HG02678 (cell line): ENCODE measurements around the gene SLC17A8.
"Not testable (repeated sequence)": the region's sequence is repeated elsewhere in the genome, so short reads cannot be mapped to it uniquely, and the experiment has no call there.

Experiments used
- ATAC-seq: cut with Tn5 transposase; IDR thresholded peaks from one replicate; pipeline ENCODE4 v1.9.1; 2021; ENCODE audit warnings: mild to moderate bottlenecking, moderate library complexity; ENCODE audit not compliant: unreplicated experiment

SLC17A8 gene

DNA sequence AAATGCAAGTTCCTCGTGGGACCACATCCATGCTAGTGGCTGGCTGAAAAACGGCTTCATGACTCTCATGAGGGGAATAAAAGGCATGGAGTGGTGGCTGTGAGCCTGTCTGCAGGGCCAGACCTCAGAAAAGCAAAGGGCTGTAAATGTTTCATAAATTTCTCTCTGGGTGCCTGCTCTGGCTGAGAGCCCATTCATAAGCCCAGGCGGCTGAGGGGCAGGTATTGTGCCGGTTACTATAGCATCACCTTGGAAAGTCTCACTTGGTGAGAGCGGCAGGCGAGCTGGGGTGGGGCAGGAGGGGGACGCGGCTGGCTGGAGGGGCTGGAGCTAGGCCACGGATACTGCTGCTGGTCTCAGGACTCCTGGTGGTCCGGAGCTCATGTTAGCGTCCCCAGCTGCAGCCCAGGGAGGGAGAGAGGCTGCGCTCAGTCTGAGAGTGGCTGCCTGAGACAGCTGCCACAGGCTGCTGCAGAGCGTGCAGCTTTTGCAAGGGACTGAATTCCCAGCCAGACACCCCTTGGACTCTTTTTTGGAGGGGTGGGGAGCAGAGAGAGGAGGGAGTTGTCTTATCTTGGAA, at the start of gene SLC17A8:
Gene SLC17A8, plus strand, starts transcription at position 431 of the 580 bp plus-strand sequence. CDS start 318 bp downstream, outside the sequence.
- ATAC-seq = no peak

DNA sequence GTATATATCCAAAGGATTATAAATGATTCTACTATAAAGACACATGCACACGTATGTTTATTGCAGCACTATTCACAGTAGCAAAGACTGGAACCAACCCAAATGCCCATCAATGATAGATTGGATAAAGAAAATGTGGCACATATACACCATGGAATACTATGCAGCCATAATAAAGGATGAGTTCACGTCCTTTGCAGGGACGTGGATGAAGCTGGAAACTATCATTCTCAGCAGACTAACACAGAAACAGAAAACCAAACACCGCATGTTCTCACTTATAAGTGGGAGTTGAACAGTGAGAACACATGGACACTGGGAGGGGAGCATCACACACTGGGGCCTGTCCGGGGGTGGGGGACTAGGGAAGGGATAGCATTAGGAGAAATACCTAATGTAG, 48.7 kb upstream of the SLC17A8 start:
- ATAC-seq = not testable (repeated sequence)

DNA sequence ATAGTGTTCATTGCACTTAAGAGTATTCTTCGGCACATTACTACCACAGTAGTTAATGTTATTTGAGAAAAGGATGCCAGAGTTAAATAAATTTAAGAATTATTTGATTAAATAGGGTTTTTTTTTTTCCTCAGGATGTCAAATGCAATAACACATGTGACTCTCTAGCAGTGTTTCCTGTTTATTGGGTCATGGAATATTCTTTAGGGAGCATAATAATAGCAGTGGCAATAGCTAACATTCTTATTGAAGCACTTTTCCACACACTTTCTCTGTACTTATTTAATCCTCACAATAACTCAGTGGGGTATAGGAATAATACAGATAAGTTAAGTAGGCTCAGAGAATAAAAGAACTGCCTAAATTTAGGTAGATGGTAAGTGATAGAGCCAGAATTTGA, 45.6 kb upstream of the SLC17A8 start:
- ATAC-seq = no peak

DNA sequence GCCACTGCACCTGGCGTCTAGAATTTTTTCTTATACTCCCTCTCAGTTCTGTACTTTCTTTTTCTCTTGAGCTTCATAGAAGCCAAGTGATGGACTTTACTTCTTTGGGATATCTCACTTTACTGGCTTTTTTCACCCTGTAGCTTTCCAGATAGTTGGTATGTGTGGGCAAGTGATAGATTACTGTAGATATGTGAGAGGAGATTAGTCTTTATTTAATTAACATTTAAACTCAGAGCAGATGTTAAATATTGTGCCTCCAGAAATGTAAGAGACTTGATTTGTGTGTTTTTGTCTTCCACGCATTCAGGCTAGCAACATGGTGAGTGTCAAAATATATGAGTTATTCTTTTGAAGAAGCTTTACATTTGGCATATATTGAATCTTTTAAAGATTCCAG, 39.5 kb upstream of the SLC17A8 start:
- no peak for ATAC-seq

DNA sequence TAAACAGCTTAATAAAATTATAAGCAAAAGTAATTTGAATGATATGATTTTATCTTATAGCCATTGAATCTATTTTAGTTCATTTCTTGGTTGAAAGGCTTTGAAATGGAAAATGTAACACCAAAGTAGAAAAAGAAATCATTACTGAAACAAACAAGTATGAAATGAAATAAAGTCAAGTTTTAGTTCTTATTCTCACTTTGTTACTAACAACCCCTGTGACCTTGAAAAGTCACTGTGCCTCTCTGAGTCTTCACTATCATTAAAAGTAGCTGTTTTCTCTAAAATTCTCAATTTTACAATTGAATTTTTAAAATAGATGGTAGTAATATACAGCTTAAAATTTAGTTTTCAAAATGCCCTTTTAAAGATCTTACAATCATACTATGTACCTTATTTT, 32.4 kb upstream of the SLC17A8 start:
- peak; percentile 61 for ATAC-seq

DNA sequence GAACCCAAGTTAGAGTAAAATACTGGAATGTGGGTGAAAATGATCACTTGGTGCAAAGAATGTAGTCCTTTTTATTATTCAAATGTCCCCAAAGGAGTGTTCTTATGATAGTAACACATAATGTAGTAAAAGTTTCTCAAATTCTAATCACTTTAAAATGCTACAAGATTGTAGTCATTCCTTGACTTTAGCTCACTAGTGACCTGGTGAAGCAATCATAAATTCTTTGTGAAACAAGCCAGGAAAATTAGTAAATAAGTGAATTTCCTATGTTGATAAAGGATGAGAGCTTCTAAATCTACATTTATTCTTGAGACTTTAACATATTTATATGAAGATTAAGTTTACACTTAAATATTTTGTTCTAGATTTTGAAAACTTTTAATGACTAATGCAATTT, 30.7 kb upstream of the SLC17A8 start:
- ATAC-seq = no peak

DNA sequence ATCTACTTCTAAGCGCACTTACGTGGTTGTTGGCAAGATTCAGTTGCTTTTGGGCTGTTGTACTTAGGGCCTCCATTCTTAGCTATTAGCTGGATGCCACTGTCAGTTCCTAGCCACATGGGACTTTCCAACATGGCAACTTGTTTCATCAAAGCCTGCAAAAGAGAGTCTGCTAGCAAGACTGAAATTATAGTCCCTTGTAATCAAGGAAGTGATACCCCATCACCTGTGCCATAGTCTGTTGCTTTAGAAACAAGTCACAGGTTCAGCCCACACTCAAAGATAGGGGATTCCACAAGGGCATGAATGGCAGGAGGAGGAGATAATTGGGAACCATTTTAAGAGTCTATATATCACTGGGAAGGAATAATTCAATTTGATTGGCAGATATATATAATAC, 27.1 kb upstream of the SLC17A8 start:
- ATAC-seq = peak; percentile 96

DNA sequence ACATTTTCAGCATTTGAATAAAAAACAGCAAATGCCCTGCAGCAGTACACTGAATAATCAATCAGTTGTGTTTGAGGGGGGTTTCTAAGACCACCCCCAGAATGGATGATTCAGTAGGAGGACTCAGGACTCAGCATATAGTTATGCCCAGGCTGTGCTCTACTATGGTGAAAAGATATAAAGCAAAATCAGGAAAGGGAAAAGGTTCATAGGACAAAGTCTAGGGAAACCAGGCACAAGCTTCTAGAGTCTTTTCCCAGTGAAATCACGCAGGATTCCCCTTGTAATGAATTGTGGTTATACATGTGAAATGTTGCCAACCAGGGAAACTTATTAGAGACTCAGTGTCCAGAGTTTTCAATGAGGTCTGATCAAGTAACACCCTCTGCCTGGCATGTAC, 25.0 kb upstream of the SLC17A8 start:
- ATAC-seq = no peak

DNA sequence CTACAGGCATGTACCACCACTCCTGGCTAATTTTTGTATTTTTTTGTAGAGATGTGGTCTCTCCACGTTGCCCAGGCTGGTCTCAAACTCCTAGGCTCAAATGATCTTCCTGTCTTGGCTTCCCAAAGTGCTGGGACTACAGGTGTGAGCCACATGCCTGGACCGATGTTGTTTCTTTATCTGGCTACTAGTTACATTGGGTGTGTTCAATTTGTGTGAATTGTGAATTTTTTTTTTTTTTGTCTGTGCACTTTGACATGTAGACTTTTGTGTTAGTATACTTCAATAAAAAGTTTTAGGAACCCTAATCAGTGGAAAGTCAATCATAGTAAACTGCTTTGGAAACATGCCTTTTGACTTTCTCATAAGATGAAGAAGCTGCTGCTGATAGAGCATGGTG, 24.0 kb upstream of the SLC17A8 start:
- ATAC-seq = no peak

DNA sequence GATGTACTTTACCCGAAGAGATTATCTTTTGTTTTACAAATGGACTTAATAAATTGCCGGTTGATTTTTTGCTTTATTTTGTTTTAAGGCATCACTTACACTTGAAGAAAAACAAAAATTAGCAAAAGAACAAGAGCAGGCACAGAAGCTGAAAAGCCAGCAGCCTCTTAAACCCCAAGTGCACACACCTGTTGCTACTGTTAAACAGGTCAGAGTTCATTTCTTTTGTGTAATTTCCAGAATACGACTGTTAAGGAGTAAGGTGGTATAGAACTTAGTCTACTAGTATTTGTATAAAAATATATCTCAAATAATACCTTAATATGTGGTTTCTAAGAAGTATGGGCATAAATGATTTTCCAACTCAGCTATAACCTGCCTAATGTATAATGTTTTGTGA, 19.6 kb upstream of the SLC17A8 start:
- no peak for ATAC-seq

DNA sequence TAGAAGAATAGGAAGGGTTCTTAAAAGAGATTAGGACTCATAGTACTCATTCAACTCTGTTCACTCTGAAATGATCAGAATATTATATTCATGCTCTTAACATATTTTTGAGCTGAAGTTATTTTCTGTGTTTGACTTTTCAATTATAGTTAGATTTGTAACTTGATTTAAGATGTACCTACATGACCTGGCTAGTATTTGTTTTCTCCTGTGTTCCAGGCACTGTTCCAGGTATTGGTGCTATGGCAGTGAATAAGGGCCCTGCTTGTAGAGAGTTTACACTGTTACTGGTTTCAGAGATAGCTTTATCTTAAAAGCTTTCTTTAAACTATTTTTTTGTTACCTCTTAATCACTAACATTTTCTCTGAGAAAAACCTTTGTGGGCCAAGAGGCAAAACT, 19.1 kb upstream of the SLC17A8 start:
- ATAC-seq = no peak

DNA sequence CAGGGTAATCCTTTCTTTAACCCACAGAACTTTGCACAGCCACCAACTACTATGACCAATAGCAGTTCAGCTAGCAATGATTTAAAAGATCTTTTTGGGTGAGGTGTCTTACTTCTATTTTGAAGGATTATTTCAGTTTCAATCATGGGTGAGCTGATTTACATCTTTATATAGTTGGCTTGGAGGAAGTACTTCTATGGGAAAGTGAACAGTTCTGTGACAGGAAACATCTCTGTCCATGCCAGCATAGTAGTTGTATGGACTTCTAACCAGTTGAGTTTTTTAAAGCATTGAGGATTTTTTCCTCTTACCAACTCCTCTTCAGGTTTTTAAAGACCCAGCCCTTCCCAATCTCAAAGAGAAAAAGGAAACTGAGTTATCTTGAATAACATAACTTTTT, 17.8 kb upstream of the SLC17A8 start:
- no peak for ATAC-seq

DNA sequence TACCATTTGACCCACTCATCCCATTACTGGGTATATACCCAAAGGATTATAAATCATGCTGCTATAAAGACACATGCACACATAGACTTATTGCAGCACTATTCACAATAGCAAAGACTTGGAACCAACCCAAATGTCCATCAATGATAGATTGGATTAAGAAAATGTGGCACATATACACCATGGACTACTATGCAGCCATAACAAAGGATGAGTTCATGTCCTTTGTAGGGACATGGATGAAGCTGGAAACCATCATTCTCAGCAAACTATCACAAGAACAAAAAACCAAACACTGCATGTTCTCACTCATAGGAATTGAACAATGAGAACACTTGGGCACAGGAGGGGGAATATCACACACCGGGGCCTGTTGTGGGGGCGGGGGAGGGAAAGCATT, 14.0 kb upstream of the SLC17A8 start:
- ATAC-seq = not testable (repeated sequence)

DNA sequence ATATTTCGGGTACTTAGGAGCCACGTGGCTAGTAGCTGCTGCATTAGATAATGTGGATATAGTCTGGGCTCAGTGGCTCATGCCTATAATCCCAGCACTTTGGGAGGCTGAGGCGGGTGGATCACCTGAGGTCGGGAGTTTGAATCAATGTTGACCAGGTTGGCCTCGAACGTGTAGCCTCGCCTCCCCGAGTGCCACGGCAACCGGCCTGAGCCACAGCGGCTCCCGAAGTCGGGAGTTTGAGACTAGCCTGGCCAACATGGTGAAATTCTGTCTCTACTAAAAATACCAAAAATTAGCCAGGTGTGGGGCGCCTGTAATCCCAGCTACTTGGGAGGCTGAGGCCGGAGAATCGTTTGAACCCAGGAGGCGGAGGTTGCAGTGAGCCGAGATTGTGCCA, 12.5 kb upstream of the SLC17A8 start:
- ATAC-seq = not testable (repeated sequence)

DNA sequence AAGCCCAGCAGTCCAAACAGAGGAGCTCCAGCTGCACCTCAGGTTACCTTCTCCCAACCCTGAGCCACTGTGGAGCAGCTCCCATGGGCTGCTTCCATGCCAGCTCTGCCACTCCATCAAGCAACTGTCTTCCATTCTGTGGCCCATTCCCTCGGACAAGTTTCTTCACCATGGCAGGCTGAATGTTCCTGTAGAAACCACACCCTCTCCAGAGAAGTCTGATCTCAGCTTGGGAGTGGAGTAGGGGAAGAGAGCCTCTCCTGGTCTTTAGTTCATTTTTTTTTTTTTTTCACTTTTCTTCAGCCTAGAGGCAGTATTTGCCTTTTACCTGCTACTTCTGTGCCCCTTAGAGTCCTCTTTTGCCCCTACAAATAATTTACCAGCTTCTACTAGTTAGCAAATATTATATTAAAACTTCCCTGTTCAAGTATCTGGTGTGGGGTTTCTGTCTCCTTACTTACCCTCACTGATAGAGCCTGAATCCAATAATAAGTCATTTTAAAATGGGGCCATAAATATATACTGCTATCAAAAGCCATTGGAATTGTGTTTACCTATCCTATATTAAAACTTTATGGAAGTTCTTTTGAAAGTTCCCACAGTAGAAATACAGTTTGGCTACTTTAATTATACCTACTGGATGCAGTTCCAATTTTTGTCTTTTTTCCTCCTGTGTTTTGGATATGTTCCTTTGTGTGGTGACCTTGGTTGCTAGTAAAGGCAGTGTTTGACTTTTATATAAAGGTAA, 11.7 kb upstream of the SLC17A8 start:
- no peak for ATAC-seq

DNA sequence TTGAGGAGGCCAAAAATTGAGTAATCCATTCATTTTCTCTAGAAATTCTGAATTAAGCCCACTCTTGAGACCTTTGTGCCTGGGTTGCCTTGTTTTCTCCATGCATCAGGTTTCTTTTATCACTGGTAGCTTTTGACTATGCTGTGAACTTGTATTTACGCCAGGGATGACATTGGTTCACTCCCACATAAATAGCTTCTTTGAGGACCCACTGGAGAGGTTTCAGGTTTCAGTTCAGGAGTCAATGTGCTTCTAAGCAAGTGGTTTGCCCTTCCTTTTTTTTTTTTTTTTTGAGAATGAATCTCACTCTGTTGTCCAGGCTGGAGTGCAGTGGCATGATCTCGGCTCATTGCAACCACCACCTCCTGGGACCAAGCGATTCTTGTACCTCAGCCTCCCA, 10.2 kb upstream of the SLC17A8 start:
- no peak for ATAC-seq

DNA sequence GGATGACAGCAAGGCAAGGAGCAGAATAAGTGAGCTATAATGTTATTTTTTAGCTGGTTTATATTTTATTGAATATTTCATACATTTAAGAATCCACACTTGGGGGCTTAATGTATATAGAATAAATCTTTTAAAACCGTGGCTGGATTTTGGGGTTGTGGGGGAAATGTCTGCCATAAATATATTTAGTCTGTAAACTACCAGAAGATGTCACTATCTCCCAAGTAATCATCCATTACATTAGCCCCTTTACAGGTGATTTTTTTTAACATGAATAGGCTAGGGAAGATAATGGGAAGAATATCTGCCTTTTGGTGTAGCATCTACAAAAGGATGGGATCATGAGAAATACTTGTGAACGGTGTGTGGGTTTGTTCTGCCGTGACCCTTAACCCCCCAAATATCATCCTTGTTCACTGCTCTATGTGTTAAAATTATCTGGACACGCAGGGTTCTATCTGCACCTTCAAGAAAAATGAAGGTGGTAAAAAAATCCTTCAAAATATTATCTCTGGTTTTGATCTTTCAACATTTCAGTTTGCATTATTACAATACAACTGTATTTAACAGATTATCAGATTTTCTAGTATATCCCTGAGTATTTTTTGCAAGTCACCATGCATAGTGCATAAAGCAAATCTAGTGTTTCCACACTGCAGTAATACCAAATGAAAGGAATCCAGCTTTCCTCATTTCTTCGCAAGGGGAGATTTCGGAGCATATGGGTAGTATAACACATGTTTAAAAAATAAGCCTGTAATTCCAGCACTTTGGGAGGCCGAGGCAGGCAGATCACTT, 8.0 kb upstream of the SLC17A8 start:
- no peak for ATAC-seq

DNA sequence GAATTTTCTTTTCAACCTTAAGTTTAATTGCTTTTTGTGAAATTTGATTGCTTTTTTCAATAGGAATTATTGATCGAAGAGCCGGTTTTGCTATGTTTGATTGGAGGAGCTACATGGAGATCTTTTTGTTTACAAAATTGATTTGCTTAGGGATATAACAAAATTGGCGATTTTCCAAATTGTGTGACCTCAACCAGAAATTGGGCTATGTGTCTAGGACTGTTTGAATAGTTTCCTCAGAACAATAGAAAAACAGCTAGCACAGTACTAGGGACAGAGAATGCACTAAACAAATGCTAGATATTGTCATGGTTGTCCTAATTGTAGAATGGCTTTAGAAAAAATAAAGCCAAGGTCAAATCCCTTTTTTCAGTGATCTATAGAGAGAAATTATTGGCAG, 2.4 kb downstream of the SLC17A8 start:
- ATAC-seq = no peak

DNA sequence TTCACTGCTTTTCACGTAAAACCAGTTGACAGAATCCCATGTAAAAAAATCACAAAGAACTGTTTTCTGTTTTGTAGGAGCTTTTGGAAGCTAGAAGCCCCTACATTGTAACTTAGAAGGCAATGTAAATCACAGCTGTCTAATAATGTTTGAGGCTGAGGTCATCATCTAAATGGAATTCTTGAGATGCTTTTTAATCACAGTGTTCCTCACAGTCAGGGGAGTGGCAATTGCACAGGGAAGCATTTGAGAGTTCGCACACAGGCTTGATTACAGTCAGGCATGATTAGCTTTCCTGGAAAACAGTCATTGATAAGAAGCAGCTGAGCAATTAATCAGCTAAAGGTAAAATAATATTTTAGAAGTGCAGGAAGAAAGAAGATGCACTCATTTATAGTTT, 2.9 kb downstream of the SLC17A8 start:
- no peak for ATAC-seq

DNA sequence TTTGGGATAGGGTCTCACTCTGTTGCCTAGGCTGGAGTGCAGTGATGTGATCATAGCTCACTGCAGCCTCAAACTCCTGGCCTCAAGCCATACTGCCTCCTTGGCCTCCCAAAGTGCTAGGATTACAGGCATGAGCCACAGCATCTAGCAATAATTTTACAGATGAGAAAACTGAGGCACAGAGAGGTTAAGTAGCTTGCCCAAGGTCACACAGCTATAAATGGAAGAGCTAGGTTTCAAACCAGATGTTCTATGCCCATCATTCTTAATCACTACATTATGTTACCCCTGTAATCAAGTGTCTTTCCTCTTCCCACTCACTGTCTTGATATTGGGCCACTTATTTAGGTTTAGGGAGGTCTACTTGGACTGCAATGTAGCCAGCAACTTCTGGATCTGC, 3.6 kb downstream of the SLC17A8 start:
- ATAC-seq = no peak

DNA sequence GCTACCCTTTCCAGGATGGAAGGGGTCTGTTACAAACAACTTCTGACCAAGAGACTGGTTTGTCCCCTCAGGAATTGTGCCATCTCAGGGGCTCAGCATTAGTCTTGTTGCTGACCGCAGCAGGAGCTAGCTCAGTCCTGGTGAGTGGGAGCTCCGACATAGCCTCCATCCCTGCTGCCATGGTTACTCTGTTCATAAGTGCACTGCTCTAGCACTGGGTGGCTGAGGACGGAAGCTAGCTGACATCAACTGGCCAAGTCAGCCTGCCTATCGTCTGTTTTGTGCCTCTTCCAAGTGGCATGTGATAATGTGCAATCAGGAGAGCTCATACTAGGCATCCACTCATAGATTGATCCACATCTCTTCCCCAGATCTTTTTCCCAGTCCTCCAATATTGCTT, 7.5 kb downstream of the SLC17A8 start:
- no peak for ATAC-seq

DNA sequence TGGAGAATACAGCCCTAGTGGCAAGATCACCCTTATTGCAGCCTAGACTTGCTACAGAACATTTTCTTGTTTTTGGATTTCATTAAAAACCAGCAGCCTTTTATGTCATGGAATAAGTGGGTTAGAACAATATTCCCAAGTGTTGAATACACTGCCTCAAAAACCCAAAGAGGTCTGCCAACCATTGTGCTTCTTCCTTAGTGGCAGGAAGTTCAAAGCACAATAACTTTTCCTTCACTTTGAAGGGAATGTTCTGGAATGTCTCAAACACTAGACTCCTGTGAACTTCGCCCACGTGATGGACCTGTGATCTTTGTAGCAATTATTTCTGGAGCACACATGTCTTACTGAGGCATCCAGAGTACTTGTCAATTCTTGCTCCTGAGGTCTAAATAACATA, 8.5 kb downstream of the SLC17A8 start:
- no peak for ATAC-seq
